DND-41 (cell line): ENCODE measurements around the gene FLRT2.

Experiments used
- CTCF ChIP-seq: IDR thresholded peaks from 2 replicates; pipeline ENCODE4 v1.5.1; 2012; ENCODE audit warnings: borderline replicate concordance, low read length, moderate library complexity, mild to moderate bottlenecking; ENCODE audit not compliant: poor library complexity, severe bottlenecking; ENCODE audit errors: extremely low read depth
- EZH2 ChIP-seq: IDR thresholded peaks from 3 replicates; pipeline ENCODE4 v1.6.1; 2012; ENCODE audit warnings: borderline replicate concordance, low read depth, mild to moderate bottlenecking, moderate library complexity, low read length, inconsistent platforms; ENCODE audit not compliant: severe bottlenecking

GRCh38 chr14:85481471-85481870 is 48.5 kb upstream of the FLRT2 start:
- TF ChIP-seq EZH2 (no peak), CTCF (no peak)
